Immature natural killer cell (primary cell): ENCODE data around the gene CERS1. TPM values are rescaled to one million over a fixed set of nuclear protein-coding genes. Genes with fewer than 3 reads are reported as not detected.

ENCODE experiments used
- DNase-seq, 3 donors: peaks; one replicate each; pipeline ENCODE4 v3.0.0; 2022; ENCODE audit warnings: mixed read lengths in 1 of 3
- H3K27ac Mint-ChIP-seq, 6 donors: one replicate each; pipeline ENCODE4 v1.8.0; 2020; ENCODE audit warnings: mixed read lengths in 6 of 6, mild to moderate bottlenecking in 5 of 6, inconsistent platforms in 4 of 6, moderate library complexity in 3 of 6
- H3K27me3 Mint-ChIP-seq, 3 donors: one replicate each; pipeline ENCODE4 v1.8.0; 2020 to 2021; ENCODE audit warnings: low read depth in 3 of 3, mild to moderate bottlenecking in 3 of 3, mixed read lengths in 3 of 3, moderate library complexity in 3 of 3, inconsistent platforms in 1 of 3
- H3K36me3 Mint-ChIP-seq, 3 donors: one replicate each; pipeline ENCODE4 v1.8.0; 2020; ENCODE audit warnings: mixed read lengths in 3 of 3, inconsistent platforms in 2 of 3, mild to moderate bottlenecking in 2 of 3
- H3K4me1 Mint-ChIP-seq, 2 donors: one replicate each; pipeline ENCODE4 v1.8.0; 2020; ENCODE audit warnings: inconsistent platforms in 2 of 2, mild to moderate bottlenecking in 2 of 2, mixed read lengths in 2 of 2, moderate library complexity in 1 of 2
- H3K4me3 Mint-ChIP-seq, 5 donors: one replicate each; pipeline ENCODE4 v1.8.0; 2020; ENCODE audit warnings: mild to moderate bottlenecking in 5 of 5, mixed read lengths in 5 of 5, inconsistent platforms in 3 of 5, moderate library complexity in 3 of 5
- H3K9me3 Mint-ChIP-seq, 6 donors: one replicate each; pipeline ENCODE4 v1.8.0; 2020; ENCODE audit warnings: mild to moderate bottlenecking in 6 of 6, mixed read lengths in 6 of 6, inconsistent platforms in 4 of 6, moderate library complexity in 3 of 6
- polyA plus RNA-seq, 3 donors: library from polyadenylated mRNA; unstranded; fragments of 300-500 nt; fragmentation: Illumina TruSeq; gene quantifications; one replicate each; pipeline ENCODE4 v1.2.3, GENCODE V29; 2021

The CERS1 gene
- polyA plus RNA-seq, 3 donors from 2014 or later = not detected

GRCh38 chr19:18898607-18899408 is 2.9 kb upstream of the CERS1 start:
- Mint-ChIP-seq H3K4me3 (no peak overlapping the region), H3K4me1 (peaks cover 8 to 12% of the 10 kb centered on the region in 2 donors), H3K27ac (no peak overlapping the region), H3K9me3 (no peaks in the 10 kb centered on the region), H3K36me3 (peaks cover 0 to 14% (median 4%) of the 10 kb centered on the region in 3 donors), H3K27me3 (peaks cover 9 to 15% (median 11%) of the 10 kb centered on the region in 3 donors)
- no peak for DNase-seq

GRCh38 chr19:18898081-18898606 is 2.2 kb upstream of the CERS1 start:
- peaks cover 0 to 14% (median 4%) of the 10 kb centered on the region in 3 donors for H3K36me3 Mint-ChIP-seq
- H3K27ac Mint-ChIP-seq = no peak overlapping the region
- peaks cover 8 to 14% (median 11%) of the 10 kb centered on the region in 3 donors for H3K27me3 Mint-ChIP-seq
- H3K4me1 Mint-ChIP-seq = peaks cover 8 to 12% of the 10 kb centered on the region in 2 donors
- no peaks in the 10 kb centered on the region for H3K9me3 Mint-ChIP-seq
- no peak overlapping the region for H3K4me3 Mint-ChIP-seq
- no peak for DNase-seq

GRCh38 chr19:18897094-18898029 is 1.4 kb upstream of the CERS1 start:
- Mint-ChIP-seq H3K9me3 (no peaks in the 10 kb centered on the region), H3K27me3 (peaks cover 8 to 11% (median 11%) of the 10 kb centered on the region in 3 donors), H3K4me1 (peaks cover 8 to 12% of the 10 kb centered on the region in 2 donors), H3K36me3 (peaks cover 0 to 14% (median 4%) of the 10 kb centered on the region in 3 donors), H3K4me3 (peak overlapping the region; percentile 43 to 71 (median 56)), H3K27ac (no peak overlapping the region)
- DNase-seq = no peak

- H3K36me3 Mint-ChIP-seq = peaks cover 0 to 11% (median 4%) of the 10 kb centered on the region in 3 donors
- no peak overlapping the region for H3K27ac Mint-ChIP-seq
- peak overlapping the region in 4 of 5 donors; percentile 38 to 74 (median 64) for H3K4me3 Mint-ChIP-seq
- no peaks in the 10 kb centered on the region for H3K9me3 Mint-ChIP-seq
- H3K4me1 Mint-ChIP-seq = peaks cover 8 to 12% of the 10 kb centered on the region in 2 donors
- H3K27me3 Mint-ChIP-seq = peaks cover 9 to 11% (median 11%) of the 10 kb centered on the region in 3 donors
- no peak for DNase-seq
Observed at GRCh38 chr19:18896421-18896841, 473 bp upstream of the CERS1 start.

GRCh38 chr19:18895038-18895823 is 727 bp downstream of the CERS1 start:
- Mint-ChIP-seq H3K4me3 (peak overlapping the region in 1 of 5 donors; percentile 60), H3K36me3 (peaks cover 0 to 6% (median 4%) of the 10 kb centered on the region in 3 donors), H3K4me1 (peaks cover 8 to 12% of the 10 kb centered on the region in 2 donors), H3K27me3 (peaks cover 10 to 11% (median 11%) of the 10 kb centered on the region in 3 donors), H3K9me3 (no peaks in the 10 kb centered on the region), H3K27ac (no peak overlapping the region)
- no peak for DNase-seq

- DNase-seq = no peak
- peak overlapping the region in 1 of 5 donors; percentile 36 for H3K4me3 Mint-ChIP-seq
- H3K36me3 Mint-ChIP-seq = peaks cover 0 to 6% (median 4%) of the 10 kb centered on the region in 3 donors
- no peak overlapping the region for H3K27ac Mint-ChIP-seq
- H3K27me3 Mint-ChIP-seq = peaks cover 8 to 13% (median 11%) of the 10 kb centered on the region in 3 donors
- H3K4me1 Mint-ChIP-seq = peaks cover 8 to 12% of the 10 kb centered on the region in 2 donors
- H3K9me3 Mint-ChIP-seq = no peaks in the 10 kb centered on the region
Observed at GRCh38 chr19:18894254-18895037, 1.5 kb downstream of the CERS1 start.

- DNase-seq = no peak
- no peaks in the 10 kb centered on the region for H3K9me3 Mint-ChIP-seq
- H3K4me1 Mint-ChIP-seq = peaks cover 8 to 12% of the 10 kb centered on the region in 2 donors
- no peak overlapping the region for H3K4me3 Mint-ChIP-seq
- H3K27ac Mint-ChIP-seq = no peak overlapping the region
- H3K36me3 Mint-ChIP-seq = peaks cover 0 to 6% (median 4%) of the 10 kb centered on the region in 3 donors
- H3K27me3 Mint-ChIP-seq = peaks cover 4 to 14% (median 11%) of the 10 kb centered on the region in 3 donors
Observed at GRCh38 chr19:18893587-18894253, 2.2 kb downstream of the CERS1 start.

- Mint-ChIP-seq H3K27ac (no peak overlapping the region), H3K27me3 (peaks cover 0 to 7% (median 3%) of the 10 kb centered on the region in 3 donors), H3K9me3 (no peaks in the 10 kb centered on the region), H3K4me3 (no peak overlapping the region), H3K4me1 (no peaks in the 10 kb centered on the region), H3K36me3 (no peaks in the 10 kb centered on the region)
- no peak for DNase-seq
Observed at GRCh38 chr19:18889949-18890745, 5.8 kb downstream of the CERS1 start.

- H3K4me3 Mint-ChIP-seq = no peak overlapping the region
- H3K27ac Mint-ChIP-seq = no peak overlapping the region
- H3K27me3 Mint-ChIP-seq = peaks cover 2 to 7% (median 3%) of the 10 kb centered on the region in 3 donors
- H3K9me3 Mint-ChIP-seq = no peaks in the 10 kb centered on the region
- no peak for DNase-seq
- no peaks in the 10 kb centered on the region for H3K36me3 Mint-ChIP-seq
- H3K4me1 Mint-ChIP-seq = peaks cover 0 to 2% of the 10 kb centered on the region in 2 donors
Observed at GRCh38 chr19:18886972-18887371, 9.0 kb downstream of the CERS1 start.

- peaks cover 0 to 2% of the 10 kb centered on the region in 2 donors for H3K4me1 Mint-ChIP-seq
- no peaks in the 10 kb centered on the region for H3K36me3 Mint-ChIP-seq
- no peak overlapping the region for H3K4me3 Mint-ChIP-seq
- H3K27ac Mint-ChIP-seq = no peak overlapping the region
- DNase-seq = no peak
- H3K27me3 Mint-ChIP-seq = peaks cover 2 to 7% (median 2%) of the 10 kb centered on the region in 3 donors
- H3K9me3 Mint-ChIP-seq = no peaks in the 10 kb centered on the region
Observed at GRCh38 chr19:18883526-18884304, 12.2 kb downstream of the CERS1 start.

- Mint-ChIP-seq H3K4me3 (no peak overlapping the region), H3K36me3 (no peaks in the 10 kb centered on the region), H3K27ac (peak overlapping the region in 1 of 6 donors; percentile 64), H3K9me3 (no peaks in the 10 kb centered on the region), H3K27me3 (peaks cover 2 to 3% (median 2%) of the 10 kb centered on the region in 3 donors), H3K4me1 (peaks cover 0 to 2% of the 10 kb centered on the region in 2 donors)
- no peak for DNase-seq
Observed at GRCh38 chr19:18881491-18881890, 14.5 kb downstream of the CERS1 start.
